Activated CD4-positive, alpha-beta T cell treated with anti-CD3 and anti-CD28 coated beads, Interleukin-10, Interleukin-2, amounts not matched to agents 100 ng/mL and 50 ng/mL, durations not matched to agents 16 hours and 8 hours (primary cell): ENCODE data around the gene SP9.

Experiments
- DNase-seq: peaks from one replicate; pipeline ENCODE4 v3.0.0-alpha.2; 2020

The SP9 gene

DNA sequence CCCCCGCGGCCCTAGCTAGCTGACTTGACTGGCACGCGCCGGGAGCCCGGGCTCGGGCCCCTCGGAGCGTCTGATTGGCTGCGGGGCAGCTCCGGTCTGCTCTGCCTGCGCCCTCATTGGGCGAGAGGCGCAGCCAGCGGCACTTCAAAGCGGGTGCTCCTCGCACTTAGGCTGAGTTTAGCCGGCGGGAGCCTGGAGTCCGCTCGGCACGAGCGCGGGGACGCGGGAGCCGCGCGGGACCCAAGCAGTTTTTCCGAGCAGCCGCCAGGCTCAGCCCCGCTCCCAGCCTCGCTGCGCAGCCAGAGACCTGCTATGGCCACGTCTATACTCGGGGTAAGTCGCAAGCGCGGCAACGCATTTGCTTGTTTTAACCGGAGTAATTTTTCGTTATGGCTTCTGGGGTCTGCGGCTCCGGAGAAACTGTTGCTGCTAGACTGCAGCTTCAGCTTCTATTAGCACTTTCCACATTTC is at the start of gene SP9:
SP9 (plus strand) TSS at position 174 of the 471 bp plus-strand sequence; CDS start at position 313, 139 bp downstream.
- peak; percentile 45 for DNase-seq

DNA sequence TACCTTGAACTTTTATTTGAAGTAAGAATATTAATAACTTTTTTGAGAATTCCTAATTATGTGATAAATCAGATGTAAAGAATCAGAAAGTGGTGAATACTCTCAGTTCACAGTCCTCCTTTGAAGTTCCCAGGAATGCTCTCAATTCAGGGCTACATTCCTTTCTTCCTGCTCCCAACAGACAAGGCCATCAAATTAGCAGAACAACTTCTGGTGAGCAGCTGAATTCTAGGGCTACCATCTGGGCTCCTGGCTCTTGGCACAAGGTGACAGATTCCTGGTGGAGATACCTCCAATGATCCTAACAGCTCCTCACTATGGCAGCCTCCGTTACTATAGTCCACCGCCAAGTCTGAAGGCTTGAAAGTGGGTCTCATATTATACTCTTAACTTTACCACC is 48.6 kb upstream of the SP9 start:
- no peak for DNase-seq

DNA sequence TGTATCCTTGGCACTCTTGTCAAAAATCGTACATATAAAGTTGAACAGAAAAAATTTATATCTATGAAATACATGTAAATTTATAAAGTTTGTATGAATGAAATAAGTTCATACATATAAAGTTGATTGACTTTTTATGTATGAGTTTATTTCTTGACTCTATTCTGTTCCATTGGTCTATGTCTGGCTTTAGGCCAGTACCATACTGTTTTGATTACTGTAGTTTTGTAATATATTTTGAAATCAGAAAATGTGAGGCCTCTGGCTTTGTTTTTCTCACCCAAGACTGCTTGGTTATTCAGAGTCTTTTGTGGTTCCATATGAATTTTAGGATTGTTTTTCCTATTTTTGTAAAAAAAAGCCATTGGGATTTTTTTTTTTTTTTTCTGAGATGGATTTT is 41.8 kb upstream of the SP9 start:
- DNase-seq, result no peak

DNA sequence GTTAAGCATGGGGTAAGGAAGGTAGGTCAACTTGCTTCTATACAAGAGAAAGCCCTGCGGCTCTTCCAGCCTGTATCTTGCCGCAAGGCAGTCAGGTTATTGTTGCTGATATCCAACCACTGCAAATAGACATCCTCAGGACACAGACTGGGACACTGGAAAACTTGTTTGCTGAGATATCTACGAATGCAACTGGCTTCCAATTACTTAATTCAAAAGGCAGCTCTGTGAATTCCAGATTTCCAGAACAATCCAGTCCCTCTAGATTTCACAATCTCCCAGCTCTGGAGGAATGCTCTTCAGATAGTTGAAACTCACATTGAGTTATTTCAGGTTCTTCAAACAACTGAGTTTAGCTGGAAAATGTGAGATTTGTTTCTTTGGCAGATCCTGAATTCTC is 34.6 kb upstream of the SP9 start:
- no peak for DNase-seq

DNA sequence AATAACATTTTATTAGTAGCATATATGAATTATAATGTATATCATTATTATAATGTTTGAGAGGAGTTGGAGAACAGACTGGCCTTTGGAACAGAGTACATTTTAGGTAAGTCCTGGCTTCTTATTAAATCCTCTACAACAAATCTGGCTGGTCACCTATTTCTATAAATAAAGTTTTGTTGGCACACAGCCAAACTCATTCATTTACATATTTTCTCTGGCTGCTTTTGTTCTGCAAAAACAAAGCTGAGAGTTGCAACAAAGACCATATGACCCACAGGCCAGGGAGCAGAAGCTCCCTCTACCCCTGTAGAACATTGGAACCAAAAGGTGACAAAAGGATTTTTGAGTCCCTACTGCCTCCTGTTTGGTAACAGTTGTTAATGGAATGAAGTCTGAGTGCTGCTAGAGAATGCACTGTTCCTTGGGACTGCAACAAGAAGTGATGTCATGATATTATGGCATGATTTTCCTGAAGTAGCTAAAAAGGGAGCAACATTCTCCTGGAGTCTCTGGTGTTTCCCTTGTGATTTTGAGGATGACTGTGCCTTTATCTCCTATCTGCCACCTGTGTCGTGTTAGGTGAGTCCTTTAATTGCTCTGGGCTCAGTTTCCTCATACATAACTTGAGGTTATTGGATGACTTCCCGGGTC is 22.0 kb upstream of the SP9 start:
- DNase-seq, result no peak

DNA sequence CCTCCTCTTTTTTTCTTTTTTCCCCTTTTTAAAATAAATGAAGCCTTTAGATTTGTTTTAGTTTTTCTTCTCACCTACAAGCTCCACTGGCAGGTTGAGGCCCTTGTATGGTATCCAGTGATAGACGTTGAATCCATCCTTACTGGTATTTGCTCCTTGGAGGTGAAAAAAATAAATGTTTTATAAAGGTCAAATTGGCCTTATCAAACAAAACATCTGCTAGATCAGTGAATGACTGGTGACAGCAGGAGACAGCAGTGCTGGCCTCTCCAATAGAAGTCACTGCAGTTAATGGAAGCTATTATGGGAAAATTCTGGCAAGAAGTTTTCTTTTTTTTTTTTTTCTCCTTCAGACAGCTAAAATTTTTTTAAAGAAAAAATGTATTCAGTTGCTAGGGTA is 12.6 kb upstream of the SP9 start:
- no peak for DNase-seq

DNA sequence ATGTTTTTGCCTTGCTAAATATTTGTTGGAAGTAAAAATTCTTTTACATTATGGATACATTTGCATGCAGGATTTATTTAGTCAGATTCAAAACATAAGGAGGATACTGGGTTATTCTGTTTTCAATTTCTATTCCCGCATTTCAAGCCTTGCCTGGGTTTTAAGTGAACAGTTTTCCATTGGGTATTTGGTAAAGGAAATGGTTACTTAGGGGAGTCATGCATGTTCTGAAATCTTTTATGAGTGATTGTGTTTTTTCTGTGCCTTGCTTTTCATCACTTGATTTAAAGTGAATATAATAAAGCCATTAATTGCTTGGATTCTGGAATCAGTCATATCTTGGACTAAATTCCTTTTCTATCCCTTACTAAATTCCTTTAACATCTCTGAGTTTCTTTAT is 12.0 kb upstream of the SP9 start:
- no peak for DNase-seq

DNA sequence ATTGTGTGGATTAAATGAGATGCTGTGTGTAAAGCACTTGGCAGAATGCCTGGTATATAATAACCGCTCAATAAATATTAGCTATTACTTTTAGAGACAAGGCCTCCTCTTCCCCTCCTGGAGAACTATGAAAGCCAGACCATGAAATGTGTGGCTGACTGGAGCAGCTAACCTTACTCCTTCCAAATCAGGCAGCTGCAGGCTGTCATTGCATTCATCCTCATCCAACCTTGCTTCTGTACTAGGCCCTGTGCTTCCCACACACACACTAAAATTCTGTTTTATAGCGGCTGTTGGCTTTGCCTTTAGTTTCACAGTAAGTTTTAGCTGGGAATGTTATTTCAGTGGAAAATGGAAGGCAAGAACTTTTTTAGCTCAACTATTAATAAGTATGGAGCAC is 10.2 kb upstream of the SP9 start:
- no peak for DNase-seq

DNA sequence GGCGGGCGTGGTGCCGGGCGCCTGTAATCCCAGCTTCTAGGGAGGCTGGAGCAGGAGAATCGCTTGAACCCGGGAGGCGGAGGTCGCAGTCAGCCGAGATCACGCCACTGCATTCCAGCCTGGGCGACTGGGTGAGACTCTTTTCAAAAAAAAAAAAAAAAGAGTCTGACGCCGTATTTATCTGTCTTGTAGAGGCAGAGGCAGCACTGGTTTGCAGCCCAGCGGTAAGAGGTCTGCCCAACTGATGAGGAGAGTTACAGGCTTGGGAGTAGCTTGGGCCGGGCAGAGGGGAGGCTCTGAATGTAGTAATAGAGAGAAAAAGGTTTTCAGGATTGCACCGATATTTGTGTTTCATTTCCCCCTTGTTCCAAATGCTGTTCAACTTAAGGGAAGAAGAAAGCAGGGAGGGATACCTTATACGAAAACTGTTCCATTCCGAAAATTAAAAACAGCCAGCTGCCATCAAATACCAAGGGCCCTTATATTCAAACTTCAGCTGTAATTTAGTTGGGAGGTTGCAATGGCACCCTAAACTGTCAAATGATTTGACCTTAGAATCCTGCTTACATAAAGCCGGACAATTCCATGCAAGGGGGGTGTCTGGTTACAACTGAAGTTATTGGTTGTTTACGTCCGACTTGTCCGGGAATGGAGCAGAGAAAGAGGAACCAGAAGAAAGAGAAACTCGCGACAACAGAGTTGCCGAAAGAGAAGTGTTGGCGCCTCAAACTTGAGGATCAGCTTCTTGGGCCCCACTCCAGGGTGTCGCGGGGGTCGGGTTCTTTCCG is 9.2 kb upstream of the SP9 start:
- no peak for DNase-seq

DNA sequence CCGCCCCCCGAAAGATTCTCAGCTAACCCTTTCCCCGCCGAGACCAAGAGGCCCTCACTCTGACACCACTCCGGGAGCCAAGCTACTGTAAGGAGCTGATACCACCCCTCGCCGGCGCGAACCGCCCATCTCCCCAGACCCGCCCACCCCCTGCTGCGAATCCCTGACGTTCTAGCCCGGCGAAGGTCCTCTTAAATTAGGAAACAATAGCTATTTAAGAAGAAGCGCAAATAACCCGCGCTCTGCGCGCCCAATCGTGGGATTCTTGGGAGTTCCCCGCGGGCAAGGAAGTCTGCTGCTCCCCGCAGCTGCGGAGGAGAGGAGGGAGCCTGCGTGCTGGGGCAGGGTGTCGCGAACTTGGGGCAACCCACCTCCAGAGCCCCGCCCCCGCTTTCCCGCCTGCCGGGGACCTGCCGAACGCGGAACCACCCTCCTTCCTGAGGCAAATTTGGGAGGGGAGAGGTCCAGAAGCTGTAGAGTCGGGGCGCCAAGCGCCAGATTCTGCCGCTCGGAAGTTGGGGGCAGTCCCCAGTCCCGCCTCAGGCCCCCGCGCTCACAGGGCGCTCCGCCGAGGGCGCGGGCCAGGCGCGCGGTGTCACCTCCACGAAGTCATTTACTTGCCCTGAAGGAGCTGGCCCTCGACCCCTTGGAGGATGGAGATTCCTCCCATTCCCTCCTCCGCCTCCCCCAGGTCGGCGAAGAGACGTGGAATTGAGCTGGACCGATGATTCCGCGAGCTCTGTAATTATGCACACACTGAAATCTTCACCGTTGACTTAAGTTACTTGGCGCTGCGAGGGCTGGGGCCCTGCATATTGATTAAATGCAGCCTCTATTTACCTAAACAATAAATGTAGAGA is 8.4 kb upstream of the SP9 start:
- no peak for DNase-seq

DNA sequence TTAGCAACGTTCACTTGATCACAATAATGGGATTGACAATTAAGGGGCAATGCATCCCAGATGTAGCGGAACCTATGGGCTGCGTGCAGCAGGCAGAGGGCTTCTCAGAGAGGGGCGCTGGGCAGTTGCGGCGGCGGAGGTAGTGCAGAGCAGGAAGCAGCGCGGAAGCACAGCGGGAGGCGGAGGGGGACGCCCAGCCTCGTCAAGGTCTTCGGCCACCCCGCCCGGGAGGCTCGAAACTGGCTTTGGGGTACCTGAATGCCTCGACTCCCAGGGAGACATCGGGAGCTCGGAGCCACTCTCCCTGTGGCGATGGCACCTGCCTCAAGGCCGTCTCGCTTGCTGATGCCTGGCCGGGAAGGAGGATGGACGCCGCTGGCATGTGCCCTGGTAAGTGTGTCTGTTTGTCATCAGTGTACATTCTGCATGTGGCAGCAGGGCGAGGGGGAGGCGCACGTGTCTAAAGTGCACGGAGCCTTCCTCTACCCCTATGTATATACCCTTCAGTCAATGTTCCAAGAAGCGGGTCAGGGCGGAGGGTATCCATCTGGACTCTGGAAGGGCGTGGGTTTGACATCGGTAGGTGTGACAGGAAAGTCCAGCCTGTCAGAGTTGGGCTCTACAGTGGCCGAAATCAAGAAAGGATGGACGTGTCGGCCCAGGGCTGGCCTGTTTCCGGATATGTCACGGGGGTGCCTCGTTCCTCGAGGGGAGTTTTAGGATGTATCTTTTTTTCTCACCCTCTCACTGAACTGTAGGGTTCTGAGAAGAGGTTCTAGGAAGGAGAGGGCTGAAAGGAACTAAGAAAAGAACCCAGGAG is 7.5 kb upstream of the SP9 start:
- DNase-seq, result no peak

DNA sequence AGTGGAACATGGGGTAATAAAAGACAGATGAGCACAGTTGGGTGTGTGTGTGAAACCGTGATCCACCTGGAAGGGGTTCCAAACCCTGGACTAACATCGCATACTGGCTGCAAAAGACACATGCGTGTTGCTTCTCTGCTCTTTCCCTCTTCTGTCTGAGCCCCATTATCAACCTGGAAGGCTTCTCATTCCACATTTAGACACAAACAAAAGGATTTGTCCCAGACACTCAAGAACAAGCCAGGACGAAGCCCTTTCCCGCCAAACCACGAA is 7.0 kb upstream of the SP9 start:
- no peak for DNase-seq

DNA sequence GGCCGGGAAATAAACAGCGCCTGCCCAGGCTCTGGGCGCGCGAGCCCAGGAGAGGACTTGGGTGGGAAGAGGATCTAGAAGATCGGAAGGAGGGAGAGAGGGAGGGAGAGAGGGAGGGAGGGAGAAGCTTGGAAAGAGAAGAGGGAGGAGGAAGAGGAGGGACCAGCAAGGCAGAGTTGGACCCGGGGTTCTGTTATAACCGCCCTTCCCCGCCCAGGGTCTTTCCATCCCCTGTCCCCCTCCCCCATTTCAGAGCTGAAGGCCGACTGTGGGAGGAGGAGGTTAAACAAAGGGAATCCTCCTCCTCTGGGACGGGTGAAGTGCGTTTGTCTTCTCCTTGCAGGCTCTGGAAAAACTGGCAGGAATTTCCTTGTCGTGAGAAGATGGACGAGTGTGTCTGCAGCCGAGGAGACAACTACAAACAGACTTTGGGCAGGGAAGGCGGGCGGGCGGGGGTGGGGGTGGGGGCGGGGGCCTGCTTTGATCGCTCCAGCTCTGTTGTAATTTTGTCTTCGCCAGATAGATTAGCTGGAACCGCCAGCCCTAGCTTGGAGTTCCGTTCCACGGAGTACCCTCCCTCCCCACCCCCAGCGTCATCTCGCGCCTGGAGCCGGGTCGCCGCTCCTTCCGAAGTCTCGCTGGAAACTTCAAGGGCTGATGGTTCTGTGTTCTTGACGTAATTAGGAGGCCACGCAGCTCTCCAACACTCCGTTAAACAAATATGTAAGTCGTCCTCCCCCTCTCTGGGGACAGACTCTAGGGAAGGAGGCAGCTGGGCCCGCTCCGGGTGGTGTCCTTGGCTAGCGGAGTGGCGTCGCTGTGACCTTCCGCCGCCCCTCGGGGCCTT is 6.4 kb upstream of the SP9 start:
- no peak for DNase-seq

DNA sequence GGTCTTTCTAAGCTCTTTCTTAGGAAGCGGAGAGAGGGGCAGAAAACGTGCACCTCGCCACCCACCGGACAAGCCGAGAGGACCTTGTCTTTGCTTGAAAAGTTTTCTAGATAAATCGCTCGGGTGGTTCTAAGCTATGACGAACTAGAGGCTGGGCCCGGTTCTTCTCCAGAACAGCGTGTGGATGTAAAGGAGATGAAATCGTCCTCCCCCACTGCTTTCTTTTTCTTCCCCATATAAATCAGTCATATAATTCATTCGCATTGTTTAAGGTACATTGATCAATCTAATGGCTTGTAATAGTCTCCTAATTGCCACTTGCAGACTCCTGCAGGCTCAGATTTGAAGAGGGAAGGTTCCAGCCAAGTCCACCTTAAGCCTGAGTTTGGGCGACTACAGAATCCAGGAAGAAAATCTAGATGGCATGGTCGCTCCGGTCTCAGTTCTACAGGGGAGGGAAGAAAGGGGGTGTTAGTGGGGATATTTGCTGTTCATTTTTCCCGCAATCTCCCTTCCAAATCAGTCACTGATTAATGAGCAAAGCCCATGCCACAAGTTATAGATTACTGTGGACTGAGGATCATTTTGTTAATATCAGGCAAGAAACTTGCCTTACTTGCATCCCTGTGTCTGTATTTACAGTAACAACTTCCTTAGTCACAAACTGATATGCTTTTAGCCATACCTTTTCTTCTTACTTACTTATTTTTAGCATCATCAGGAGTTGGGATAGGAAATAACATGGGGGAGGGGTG is 5.6 kb upstream of the SP9 start:
- no peak for DNase-seq

DNA sequence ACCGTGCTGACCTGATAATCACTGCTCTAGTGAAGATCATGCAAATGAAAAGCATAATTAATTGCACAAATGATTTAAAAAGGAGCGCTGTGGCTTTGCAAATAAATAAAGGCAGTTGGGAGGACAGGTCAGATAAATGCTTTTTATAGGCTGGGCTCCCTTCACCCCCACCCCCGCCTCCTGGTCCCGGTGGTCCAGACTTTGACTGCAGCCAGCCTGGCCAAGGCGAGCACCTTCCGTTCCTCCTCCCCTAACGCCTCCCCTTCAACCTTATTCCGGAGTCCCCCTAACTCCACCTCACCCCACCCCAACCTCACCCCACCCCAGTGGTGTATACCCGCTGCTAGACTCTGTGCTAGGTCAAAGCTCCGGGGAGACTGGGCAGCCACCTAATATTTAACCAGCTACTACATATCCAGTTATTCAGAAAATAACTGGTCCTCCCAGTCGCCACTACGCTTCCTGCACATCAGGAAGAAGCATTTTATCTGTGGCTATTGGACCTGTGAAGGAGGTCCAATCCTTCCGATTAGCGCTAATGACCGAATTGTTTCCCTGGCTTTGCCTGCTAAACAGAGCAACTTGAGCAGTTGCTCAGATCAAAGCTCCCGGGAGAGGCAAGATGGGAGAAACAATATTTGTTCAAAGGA is 3.7 kb upstream of the SP9 start:
- DNase-seq, result no peak

DNA sequence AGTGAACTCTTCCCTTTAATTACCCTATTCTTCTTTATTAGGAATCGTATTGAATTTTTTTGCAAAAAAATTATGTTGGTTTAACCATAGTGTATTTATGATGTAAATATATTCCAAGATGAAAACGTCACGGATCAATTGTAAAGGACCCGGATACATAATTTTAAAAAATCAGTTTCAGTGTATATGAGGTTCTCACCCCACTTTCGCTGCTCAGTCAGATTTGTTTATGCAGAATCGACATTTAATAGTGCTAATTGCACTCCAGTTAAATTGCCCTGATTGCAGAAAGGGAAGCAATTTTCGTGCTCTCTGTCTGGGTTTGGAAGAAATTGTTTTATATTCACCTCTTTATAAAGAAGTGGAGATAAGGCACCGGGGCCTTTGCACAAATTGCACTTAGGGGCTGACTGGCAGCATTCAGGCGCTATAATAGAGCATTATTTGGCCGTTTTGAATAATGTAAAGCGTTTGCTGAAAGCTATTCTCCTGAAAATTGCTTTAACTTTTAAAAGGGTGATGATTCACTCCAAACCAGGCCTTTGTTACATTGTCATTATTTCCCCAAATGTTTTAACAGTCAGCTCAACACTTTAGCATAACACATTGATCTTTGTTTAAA is 3.0 kb upstream of the SP9 start:
- no peak for DNase-seq

DNA sequence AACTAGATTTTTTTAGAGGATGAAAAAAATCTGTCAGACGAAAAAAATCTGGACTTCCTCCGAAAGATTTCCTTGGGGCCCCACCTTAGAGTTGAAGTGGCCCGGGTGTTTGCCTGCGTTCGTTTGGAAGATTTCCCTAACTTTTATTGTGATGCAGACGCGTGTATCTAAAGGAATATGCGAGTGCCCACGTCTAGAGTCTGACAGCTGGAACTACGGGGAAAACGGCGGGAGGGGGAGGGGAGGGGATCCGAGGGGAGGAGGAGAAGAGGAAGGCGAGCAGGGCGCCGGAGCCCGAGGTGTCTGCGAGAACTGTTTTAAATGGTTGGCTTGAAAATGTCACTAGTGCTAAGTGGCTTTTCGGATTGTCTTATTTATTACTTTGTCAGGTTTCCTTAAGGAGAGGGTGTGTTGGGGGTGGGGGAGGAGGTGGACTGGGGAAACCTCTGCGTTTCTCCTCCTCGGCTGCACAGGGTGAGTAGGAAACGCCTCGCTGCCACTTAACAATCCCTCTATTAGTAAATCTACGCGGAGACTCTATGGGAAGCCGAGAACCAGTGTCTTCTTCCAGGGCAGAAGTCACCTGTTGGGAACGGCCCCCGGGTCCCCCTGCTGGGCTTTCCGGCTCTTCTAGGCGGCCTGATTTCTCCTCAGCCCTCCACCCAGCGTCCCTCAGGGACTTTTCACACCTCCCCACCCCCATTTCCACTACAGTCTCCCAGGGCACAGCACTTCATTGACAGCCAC is 2.4 kb upstream of the SP9 start:
- DNase-seq, result no peak

DNA sequence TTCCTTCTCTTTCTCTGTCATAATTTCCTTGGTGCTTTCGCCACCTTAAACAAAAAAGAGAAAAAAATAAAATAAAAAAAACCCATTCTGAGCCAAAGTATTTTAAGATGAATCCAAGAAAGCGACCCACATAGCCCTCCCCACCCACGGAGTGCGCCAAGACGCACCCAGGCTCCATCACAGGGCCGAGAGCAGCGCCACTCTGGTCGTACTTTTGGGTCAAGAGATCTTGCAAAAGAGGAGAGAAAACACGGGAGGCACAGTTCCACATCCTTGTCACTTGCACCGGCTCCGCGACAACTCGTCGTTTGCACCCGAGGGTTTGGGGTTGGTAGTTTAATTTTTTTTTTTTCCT is 1.8 kb upstream of the SP9 start:
- no peak for DNase-seq
